NCI-H187 (cell line): ENCODE data around the gene VEGFC.

Experiments used
- DNase-seq, 2 experiments: peaks; one replicate each; lab custom pipeline; 2025; lab: John Stamatoyannopoulos, UW

The VEGFC gene

GRCh38 chr4:176675810-176676209 is 116.9 kb downstream of the VEGFC start:
- no peak for DNase-seq

GRCh38 chr4:176671532-176671931 is 121.2 kb downstream of the VEGFC start:
- DNase-seq = no peak

GRCh38 chr4:176668324-176668723 is 124.4 kb downstream of the VEGFC start:
- no peak for DNase-seq

- DNase-seq = no peak
Observed at GRCh38 chr4:176664964-176665363, 127.8 kb downstream of the VEGFC start.

- no peak for DNase-seq
Observed at GRCh38 chr4:176660561-176660960, 132.2 kb downstream of the VEGFC start.

GRCh38 chr4:176656108-176656507 is 136.6 kb downstream of the VEGFC start:
- no peak for DNase-seq

- no peak for DNase-seq
Observed at GRCh38 chr4:176654565-176655216, 138.0 kb downstream of the VEGFC start.

GRCh38 chr4:176653401-176654220 is 139.1 kb downstream of the VEGFC start:
- no peak for DNase-seq

- DNase-seq = no peak
Observed at GRCh38 chr4:176646311-176646710, 146.4 kb downstream of the VEGFC start.

- no peak for DNase-seq
Observed at GRCh38 chr4:176645246-176645960, 147.3 kb downstream of the VEGFC start.

- no peak for DNase-seq
Observed at GRCh38 chr4:176642472-176642871, 150.2 kb downstream of the VEGFC start.

- DNase-seq = no peak
Observed at GRCh38 chr4:176641237-176641636, 151.5 kb downstream of the VEGFC start.

- DNase-seq = no peak
Observed at GRCh38 chr4:176638992-176639391, 153.7 kb downstream of the VEGFC start.

GRCh38 chr4:176636292-176636691 is 156.4 kb downstream of the VEGFC start:
- no peak for DNase-seq

- no peak for DNase-seq
Observed at GRCh38 chr4:176635372-176636261, 157.1 kb downstream of the VEGFC start.
